ENCODE measurements around the gene SORCS2.
"Not testable (repeated sequence)": the region's sequence is repeated elsewhere in the genome, so short reads cannot be mapped to it uniquely, and the experiment has no call there.

SORCS2 gene

DNA sequence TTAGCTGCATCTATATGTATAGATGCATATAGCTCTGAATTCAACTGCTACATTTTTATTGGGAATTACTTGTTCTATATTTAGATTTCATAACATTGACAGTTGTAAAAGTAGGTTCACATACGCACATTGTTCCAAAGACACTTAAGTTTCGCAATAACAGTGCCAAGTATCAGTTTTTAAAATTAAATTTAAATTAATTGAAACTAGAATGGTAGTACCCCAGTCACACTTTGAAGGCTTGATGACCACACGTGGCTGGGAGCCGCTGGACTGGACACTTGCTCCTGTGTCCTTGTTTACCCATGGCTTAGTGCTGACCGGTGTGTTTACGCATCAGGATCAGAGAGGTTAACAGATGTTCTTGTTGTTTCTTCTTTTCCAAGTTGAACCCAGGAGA, 383.1 kb downstream of the SORCS2 start:
- no peak for DNase-seq

DNA sequence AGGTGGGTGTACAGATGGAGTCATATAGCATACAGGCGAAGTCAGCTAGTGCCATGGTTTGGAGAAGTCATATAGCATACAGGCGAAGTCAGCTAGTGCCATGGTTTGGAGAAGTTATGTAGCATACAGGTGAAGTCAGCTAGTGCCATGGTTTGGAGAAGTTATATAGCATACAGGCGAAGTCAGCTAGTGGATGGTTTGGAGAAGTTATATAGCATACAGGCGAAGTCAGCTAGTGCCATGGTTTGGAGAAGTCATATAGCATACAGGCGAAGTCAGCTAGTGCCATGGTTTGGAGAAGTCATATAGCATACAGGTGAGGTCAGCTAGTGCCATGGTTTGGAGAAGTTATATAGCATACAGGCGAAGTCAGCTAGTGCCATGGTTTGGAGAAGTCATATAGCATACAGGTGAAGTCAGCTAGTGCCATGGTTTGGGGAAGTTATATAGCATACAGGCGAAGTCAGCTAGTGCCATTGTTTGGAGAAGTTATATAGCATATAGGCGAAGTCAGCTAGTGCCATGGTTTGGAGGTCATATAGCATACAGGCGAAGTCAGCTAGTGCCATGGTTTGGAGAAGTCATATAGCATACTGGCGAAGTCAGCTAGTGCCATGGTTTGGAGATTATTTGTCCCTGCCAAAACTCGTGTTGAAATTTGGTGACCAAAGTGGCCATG, 385.2 kb downstream of the SORCS2 start:
- DNase-seq = not testable (repeated sequence)

DNA sequence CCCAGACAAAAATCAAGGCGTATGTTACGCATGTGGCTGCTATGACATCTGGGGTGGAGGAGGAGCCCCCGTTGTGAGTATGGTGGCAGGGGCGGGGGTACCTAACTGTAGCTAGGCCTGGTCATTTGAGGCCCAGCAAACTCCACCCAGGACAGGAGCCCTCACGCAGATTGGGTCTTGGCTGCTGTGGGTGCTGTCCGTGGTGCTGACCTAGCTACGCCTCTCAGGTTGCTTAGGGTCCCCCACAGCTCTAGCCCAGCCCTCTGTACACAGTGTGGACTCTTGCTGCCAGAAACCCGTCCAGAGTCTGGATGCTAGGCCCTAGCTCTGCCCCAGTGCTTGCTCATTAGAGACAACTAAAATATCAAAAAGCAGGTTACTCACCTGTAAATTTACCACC, 389.1 kb downstream of the SORCS2 start:
- no peak for DNase-seq

DNA sequence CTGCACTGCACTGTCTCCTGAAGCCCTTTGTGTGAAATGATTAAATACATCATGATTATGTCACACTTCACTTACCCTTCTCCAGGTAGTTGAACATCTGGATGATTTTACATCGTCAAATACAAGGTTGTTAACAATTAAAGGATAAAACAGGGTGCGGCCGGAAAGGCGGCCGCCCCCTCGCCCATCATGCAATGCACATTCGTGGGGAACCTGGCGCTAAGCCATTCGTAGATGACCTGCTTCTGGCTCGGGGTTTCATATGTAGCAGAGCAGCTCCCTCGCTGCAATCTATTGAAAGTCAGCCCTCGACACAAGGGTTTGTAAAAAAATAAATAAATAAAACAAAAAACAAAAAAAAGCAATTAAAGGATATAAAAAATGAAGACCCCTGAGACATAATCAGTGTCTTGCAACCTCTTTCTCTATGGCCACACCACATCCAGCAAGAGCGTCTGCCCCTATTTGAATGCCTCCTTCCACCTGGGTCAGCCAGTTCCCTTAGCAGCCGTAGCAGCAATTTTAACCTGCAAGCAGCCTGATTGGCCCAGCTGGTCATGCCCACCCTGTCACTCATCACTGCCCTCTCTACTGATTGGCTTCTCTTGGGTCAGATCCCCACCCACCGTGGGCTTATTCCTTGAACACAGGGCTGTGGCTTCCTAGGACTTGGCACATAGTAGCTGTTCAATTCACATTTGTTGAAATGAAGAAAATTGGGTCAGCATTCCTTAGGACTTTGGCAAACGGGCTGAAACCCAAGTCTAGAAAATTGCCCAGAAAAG, 390.2 kb downstream of the SORCS2 start:
- no peak for DNase-seq

DNA sequence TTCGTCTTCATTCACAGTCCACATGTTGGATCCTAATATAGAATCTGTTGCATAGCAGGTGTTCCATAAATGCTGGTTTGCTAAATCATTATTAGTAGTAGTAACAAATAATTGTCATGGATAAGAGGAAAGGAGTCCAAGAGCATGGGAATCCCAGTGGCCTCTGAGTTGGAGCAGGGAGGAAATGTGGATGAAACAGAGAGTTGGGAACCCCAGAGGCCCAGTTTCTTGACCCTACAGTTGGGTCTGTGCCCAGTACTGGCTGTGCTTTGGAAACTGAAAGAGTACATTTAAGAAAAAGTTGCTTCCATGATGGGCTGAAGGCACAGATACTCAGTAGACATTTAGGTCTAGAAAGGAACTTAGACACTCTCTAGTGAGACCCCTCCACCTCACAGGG, 391.8 kb downstream of the SORCS2 start:
- DNase-seq = no peak

DNA sequence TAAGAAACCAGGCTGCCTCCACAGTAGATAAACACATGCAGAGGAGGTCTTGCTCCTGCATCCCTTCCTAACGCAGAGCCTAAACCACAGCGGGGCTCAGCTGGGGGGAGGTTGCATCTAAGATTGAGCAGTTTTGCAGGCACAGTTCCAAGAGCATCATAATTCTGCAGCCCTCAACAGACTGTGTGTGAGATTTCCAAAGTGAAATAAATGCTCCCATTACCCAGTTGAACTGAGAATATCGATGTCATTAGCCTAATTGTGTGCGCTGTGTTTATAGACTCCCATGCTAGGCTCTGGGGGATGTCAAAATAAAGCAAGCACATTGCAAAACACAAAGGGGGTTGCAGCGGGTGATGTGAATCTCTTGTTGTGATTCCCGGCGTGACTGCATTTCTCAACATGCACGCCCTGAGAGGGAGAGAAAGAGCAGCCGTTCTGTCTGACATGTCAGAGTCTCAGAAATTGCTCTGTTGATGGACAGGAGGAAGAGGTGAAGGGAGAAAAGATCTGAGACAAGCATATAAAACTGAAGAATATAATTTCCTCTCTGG, 392.3 kb downstream of the SORCS2 start:
- DNase-seq = no peak

DNA sequence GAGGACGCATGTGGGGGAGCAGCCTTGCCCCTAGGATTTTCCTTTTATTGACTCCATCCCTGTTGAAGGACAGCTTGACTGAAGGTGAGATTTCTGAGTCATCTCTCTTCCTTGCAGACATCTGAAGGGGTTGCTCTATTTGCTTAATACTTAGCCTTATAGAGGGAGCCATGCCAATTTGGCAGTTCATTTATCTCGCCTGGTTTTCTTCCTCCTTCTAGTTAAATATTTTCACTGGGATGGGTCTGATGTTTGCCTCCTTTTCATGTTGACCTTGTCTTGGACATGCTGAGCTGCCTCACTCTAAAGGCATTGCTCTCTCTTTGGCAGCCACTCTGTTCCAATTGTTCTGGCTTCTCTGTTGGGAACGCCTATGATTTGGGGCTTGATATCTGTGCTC, 393.4 kb downstream of the SORCS2 start:
- no peak for DNase-seq

DNA sequence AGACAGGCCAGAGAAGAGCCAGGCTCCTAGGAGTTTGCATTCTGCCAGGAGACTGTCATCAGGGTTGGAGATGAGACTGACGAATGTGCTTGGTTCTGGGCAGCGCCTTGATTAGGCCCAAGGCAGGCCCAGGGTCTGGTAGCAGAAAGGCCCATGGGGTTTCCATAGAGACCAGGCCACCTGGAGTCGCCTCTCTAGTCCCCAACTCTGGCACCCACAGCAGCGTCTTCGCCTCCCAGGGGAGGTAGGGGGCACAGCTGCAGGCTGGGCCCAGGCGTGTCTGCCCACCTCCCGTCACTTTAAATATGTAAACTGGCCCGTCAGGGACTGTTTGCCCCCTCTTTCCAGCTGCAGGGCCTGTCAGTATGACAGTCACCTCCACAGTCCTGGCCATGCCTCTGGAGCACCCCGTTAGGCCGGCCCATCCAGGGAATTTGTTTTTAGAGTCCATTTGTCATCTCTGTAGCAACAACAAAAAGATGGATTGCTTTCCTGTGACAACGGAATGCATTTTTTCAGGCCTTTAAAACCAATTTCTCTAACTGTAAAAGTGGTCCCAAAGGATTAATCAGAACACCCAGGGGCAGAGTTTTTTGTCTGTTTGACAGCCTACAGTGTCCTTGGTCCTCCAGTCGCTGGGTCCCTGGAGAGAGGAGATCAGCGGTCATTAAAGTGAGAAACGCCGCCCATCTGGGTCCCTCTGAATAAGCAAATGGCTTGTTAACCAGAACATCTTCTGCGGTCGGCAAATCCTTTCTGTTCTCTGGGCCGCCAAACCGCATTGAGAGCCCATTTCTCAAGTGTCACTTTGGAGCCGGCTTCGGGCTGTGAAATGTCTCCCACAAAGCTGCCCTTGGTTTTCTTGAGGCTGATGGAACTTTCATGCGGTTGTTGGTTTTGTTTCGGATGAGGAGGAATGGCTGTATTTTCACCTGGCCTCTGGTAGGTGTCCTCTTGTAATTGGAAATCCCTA, 395.4 kb downstream of the SORCS2 start:
- no peak for DNase-seq

DNA sequence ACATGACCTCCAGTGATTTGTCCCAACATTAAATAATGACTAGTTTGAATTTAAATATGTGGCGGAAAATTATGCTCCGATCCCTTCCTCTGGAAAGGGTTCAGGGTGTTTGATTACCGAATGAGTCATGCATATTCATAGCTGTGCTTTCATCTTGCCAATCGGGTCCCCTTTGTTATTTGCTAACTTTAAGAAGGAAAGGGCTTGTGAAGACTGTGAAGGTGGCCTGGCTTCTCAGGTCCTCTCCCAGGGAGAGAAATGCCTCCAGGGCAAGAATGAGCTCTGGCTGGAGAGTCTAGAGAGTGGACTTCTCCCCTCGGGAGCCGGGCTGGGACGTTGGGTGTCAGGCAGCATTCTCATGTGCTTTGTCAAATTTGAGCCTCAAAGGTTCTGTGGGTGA, 397.9 kb downstream of the SORCS2 start:
- DNase-seq = no peak

DNA sequence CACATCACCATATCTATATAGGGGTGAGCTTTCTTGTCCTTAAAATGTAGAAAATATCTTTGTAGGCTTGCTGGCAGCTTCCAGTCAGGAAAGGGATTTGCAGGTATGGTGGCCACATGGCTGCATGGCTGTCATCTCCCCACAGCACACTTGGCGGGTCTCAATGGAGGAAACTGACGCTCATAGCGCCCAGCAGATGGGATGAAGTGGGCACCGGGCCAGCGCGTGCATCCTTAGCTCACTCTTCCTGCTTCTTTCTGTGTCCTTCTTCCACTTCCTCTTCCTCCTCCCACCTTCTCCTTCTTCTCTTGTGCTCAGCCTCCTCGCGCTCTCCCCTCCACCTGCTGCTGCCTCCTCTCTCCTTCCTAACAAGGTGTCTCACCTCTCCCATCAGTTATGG, 398.6 kb downstream of the SORCS2 start:
- no peak for DNase-seq

DNA sequence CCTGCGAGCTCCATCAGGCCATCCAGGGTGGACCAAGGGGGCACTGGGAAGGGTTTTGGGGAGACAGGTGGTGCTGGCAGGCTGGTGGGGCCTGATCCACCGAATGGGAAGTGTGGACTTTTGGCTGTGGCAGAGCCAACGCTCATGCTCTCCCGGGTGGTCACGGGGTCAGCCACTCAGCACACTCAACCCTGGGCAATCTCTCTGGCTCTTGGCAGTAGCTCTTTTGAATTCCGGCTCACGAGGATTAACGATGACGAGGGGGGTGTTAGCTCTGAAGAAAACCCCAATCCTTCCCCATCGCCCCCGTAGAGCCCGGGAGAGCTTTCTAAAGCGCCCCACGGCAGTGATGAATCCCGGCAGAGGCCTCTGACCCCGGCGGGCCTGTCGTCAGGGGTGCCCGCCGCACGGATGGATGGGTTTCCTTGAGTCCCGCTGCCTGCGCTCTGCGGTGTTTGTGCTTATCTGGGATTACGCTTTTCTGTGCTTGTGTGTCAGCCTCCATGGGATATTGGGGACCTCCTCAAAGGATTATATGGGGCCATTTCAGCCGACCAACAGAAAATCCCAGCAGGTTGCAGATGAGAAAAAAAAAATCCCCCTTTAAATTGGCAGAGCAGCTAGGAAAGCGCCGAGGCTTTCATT, 399.2 kb downstream of the SORCS2 start:
- no peak for DNase-seq

DNA sequence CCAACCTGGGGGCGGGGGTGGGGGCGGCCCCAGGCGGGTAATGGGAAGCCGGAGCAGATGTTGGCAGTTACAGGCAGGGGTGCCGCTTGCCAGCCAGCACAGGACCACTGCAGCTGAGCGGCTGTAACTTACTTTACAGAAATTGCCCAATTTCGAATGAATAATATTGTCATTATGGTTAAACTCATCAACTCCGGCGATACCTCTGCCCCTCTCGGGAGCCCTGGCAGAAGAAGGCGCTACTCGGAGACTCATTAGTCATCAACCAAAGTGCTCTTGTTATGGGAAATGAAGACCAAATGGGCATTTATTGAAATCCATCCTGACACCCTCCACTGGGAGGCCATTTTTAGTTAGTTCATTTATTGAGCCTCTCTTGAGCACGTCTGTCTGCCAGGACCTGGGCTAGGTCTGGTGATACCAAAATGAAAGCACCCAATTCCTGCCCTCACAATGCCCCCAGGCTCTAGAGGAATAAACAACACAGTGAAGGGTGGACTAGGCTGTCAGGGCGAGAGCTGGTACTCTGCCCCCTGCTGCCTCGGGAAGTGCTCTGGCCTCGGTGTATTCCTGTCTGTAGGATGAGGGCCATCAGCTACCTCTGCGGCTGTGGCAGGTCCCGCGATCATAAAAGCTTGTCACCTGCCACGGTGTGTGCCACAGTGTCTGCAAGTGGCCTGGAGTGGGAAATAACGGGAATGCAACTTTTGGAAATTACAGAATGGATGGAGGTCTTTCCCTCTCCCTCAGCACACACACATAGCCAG, 401.5 kb downstream of the SORCS2 start:
- DNase-seq = no peak

DNA sequence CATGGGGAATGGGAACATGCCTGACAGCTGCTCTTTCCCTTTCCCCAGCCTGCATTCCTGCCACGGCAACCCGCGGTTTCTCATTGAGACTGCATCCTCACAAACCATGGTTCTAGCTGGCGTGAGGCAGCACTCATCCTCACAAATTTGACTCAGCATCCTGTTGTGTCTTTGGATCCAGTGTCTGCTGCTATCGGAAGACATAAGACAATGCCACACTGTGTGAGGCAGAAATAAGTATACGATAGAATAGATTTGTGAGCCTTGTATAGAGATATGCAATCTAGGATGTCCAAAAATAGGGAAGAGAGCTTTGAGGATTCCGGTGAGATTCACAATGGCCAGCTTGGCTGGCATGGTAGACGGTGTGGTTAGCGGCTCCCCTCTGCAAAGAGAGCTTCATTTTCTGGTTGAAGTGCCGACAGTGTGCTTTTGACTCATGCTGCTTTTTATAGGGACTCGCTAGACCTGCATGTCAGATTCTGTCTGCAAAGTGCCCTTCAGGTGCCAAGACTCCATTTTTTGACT, 403.7 kb downstream of the SORCS2 start:
- DNase-seq = no peak

DNA sequence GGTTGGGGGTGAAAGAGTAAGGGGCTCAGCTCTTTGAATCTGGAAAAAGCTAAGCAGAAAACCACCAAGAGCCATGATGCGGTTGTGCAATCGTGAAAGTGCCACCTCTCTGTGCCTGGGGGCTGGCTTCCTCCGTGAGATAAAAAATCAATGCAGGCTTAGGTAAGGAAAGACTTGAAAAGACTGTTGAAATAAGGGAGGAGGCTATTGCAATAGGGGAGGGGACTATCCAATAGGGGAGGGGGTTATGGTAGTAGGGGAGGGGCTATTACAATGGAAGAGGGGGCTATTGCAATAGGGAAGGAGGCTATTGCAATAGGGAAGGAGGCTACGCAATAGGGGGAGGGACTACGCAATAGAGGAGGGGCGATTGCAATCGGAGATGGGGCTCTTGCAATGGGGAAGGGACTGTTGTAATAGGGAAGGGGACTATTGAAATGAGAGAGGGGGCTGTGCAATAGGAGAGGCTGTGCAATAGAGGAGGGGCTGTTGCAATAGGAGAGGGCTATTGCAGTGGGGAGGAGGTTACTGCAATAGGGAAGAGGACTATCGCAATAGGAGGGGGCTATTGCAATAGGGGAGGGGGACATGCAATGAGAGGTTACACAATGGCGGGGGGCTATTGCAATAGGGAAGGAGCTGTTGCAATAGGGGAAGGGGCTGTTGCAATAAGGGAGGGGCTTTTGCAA, 404.7 kb downstream of the SORCS2 start:
- no peak for DNase-seq

DNA sequence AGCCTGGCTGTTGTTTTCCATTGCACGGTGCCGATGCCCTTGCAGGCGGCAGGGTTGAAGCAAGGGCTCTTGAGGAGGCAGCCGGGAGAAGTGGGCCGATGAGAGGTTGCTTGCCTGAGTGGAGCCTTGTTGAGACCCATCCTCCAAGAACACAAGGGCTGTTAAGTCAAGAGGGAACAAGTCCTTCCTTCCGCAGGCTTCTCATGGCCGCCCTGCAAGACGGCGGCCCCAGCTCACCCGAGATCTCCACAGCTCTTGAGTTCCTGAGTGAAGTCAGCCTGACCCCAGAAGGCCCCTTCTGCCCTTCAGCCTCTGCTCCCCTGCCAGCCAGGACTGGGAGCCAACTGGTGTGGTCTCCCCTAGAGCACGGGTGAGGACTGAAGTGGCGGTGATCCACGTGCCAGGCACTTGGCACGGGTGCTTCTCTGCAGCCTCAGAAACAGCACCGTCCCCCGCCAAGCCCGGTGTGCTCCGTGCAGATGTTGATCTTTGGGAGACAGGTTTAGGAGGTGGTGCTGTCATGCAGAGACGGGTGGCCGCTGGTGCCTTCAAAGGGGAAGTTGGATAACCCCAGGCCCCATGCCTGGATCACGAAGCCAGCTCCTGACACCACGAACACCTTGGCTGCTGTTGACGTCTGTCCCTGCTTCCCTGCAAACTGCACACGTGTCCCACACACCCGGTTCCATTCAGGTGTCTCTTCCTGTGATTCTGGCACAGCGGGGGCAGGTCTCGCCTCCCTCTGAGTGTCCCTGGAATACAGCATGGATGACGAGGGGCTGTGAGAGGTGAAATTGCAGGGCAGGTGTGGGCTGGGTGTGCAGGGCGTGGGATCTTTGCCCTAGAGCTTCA, 406.8 kb downstream of the SORCS2 start:
- DNase-seq = no peak

DNA sequence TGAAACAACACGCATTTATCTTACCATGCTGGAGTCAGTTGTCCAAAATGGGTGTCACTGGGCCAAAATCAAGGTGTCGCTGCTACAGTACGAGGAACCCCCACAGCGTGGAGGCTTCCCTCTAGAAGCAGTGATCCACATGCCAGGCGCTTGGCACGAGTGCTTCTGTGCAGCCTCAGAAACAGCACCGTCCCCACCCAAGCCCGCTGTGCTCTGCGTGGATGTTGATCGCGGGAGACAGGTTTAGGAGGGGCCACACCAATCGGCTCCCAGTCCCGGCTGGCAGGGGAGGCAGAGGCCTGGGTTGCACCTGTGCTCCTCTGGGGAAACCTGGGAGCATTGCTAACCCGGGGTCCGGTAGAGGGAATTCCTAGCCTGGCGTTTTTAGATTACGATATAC, 407.9 kb downstream of the SORCS2 start:
- no peak for DNase-seq

DNA sequence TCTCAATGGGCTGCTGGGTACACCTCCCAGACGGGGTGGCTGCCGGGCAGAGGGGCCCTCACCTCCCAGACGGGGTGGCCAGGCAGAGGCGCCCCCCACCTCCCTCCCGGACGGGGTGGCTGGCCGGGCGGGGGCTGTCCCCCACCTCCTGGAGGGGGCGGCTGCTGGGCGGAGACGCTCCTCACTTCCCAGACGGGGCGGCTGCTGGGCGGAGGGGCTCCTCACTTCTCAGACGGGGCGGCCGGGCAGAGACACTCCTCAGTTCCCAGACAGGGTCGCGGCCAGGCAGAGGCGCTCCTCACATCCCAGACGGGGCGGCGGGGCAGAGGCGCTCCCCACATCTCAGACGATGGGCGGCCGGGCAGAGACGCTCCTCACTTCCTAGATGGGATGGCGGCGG, 409.8 kb downstream of the SORCS2 start:
- not testable (repeated sequence) for DNase-seq

DNA sequence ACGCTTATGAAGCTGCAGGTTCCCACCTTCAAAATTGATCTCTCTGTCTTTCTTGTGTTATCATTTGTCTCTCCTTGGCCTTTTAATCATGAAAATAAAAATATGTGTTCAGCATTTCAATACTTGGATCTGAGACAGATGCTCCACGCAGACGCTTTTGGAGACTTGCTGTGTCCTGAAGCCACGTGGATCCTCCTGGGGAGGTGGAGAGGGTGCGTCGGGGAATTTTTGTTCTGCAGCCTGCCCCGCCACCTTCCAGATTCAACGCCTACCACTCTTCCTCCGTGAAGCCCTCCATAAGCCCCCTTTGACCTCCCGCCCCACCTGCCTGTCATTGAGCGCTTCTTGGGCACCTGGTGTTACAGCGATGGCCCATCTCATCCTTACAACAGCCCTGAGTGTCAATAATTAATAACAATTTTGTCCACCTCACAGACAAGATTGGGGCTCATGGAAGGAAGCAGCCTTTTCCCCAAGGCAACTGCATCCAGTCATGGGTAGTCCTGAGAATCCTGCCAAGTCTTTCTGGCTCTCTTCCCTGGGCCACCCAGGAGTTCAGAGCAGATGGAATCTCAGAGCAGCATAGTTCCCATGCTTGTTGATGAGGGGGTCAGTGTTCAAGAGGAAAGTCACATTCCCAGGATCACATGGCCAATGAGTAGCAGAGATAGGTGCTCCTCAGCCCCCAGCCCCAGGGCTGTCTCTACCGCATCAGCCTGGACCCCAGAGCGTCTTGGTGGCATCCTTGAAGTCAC, 415.0 kb downstream of the SORCS2 start:
- DNase-seq = no peak

DNA sequence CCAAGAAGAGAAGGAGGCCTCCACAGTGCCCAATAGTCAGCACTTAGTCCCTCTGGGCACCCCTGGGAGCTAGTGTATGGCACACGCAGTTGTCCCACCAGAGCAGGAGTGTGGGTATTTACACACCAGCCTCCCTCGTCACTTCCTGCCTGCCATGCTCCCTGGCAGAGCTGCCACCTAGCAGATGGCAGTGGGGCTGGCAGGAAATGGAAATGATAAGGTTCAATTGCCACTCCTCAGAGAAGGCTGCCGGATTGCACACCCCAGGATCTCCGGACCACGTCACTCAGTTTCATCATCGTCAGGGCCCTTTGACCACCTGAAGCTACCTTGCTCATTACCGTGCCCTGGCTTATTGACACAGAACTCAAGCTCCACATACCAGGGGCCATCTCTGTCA, 415.7 kb downstream of the SORCS2 start:
- DNase-seq = no peak
